HG02938 (cell line): ENCODE measurements around the gene LBHD2.
"Not testable (repeated sequence)": the region's sequence is repeated elsewhere in the genome, so short reads cannot be mapped to it uniquely, and the experiment has no call there.

ENCODE experiments used
- ATAC-seq: cut with Tn5 transposase; IDR thresholded peaks from one replicate; pipeline ENCODE4 v1.9.1; 2021; ENCODE audit warnings: mild to moderate bottlenecking, moderate library complexity; ENCODE audit not compliant: unreplicated experiment

LBHD2 gene

GRCh38 chr14:103103461-103104388, 19.7 kb downstream of the LBHD2 start:
- ATAC-seq: no peak

- no peak for ATAC-seq
Observed at GRCh38 chr14:103104389-103104653, 20.3 kb downstream of the LBHD2 start.

GRCh38 chr14:103104654-103105452, 20.8 kb downstream of the LBHD2 start:
- ATAC-seq: no peak

GRCh38 chr14:103105580-103106150, 21.7 kb downstream of the LBHD2 start:
- ATAC-seq: no peak

GRCh38 chr14:103107455-103107854, 23.4 kb downstream of the LBHD2 start:
- no peak for ATAC-seq

GRCh38 chr14:103107941-103108748, 24.1 kb downstream of the LBHD2 start:
- ATAC-seq: no peak

GRCh38 chr14:103108749-103109207, 24.8 kb downstream of the LBHD2 start:
- ATAC-seq: no peak

- no peak for ATAC-seq
Observed at GRCh38 chr14:103109535-103110441, 25.8 kb downstream of the LBHD2 start.

GRCh38 chr14:103110681-103111231, 26.7 kb downstream of the LBHD2 start:
- ATAC-seq: no peak

- ATAC-seq: no peak
Observed at GRCh38 chr14:103111232-103111868, 27.3 kb downstream of the LBHD2 start.

GRCh38 chr14:103112400-103113243, 28.6 kb downstream of the LBHD2 start:
- ATAC-seq: no peak

GRCh38 chr14:103113303-103113702, 29.3 kb downstream of the LBHD2 start:
- no peak for ATAC-seq

GRCh38 chr14:103113774-103114173, 29.8 kb downstream of the LBHD2 start:
- no peak for ATAC-seq

- ATAC-seq: not testable (repeated sequence)
Observed at GRCh38 chr14:103115086-103115679, 31.2 kb downstream of the LBHD2 start.

GRCh38 chr14:103115845-103116572, 32.0 kb downstream of the LBHD2 start:
- no peak for ATAC-seq

- ATAC-seq: no peak
Observed at GRCh38 chr14:103116636-103117035, 32.6 kb downstream of the LBHD2 start.

GRCh38 chr14:103117499-103117898, 33.5 kb downstream of the LBHD2 start:
- ATAC-seq: not testable (repeated sequence)
